ENCODE measurements around the gene ANTKMT.
"Not testable (repeated sequence)": the region's sequence is repeated elsewhere in the genome, so short reads cannot be mapped to it uniquely, and the experiment has no call there.

ANTKMT gene

DNA sequence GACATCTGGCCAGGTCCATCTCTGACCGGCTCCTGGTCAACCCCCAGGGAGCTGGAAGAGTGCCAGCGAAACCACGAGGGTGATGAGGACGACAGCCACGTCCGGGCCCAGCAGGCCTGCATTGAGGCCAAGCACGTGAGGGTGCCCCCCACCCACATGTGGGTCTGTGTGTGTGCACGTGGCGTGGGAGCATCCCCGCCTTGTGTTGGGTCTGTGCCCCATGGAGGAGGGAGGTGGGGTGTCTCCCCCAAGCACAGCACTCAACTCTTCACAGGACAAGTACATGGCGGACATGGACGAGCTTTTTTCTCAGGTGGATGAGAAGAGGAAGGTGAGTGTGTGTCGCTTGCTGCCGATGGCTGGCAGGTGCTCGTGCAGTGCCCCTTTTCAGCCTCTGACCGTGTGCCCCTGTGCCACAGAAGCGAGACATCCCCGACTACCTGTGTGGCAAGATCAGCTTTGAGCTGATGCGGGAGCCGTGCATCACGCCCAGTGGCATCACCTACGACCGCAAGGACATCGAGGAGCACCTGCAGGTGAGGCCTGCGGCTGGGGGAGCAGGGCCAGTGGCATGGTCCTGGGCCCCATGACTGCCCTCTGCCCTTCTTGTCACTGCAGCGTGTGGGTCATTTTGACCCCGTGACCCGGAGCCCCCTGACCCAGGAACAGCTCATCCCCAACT, 39.1 kb upstream of the ANTKMT start:
- DNase-seq: no peak

DNA sequence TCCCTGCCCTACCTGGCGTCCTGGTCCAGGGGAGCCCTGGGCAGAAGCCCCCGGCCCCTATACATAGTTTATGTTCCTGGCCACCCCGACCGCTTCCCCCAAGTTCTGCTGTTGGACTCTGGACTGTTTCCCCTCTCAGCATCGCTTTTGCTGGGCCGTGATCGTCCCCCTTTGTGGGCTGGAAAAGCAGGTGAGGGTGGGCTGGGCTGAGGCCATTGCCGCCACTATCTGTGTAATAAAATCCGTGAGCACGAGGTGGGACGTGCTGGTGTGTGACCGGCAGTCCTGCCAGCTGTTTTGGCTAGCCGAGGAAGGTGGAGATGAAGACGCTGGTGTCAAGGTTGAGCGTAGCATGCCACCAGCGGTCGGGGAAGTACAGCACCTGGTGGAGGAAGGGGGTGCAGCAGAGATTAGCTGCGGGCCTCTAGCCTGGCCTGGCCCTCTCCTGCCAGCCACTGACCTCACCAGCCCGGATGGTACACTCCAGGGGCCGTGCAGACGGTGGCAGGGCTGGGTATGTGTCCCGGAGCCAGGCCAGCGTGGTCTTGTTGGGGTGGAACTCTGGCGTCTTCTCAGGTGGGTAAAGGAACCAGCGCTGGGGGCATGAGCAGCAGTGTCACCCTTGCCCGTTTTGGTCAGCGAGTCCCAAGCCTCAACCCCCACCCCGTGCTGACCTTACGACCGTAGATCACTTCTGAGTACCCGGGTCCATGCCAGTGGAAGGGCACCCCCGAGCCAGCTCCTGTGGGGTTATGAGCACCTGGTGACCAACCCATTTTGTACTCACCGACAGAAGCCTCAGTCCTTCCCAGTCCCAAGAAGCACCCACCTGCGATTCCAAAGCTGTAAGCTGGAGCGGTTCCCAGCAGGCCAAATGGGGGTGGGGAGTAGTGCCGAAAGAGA, 38.2 kb upstream of the ANTKMT start:
- DNase-seq: no peak

DNA sequence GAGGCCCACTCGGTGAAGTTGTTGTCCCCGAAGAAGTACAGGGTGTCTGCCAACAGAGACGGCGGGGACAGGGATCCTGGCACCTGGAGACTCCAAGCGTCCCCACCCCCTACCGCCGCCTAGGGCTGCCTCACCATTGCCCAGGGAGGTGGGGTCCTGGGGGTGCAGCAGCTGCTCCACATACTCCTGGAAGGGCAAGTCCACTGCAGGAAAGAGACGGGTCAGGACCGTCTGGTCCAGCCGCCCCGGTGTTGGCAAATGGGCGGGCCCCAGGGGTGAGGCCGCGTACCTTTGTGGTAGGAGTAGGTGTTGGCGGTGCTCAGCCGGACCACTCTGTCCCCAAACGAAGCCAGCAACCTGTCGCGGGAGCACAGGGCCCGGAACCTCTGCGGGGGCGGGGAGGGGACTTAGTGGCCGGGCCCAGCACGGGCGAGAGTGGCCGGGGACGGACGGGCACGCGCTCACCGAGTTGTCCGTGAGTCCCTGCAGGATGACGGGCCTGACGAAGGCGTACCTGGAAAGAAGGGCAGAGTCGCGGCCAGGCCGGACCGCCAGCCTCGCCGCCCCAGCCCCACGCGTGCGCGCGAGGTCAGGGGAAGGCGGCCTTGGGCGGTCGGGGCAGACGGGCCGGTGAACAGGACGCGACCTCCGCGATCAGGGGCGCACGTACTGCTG, 37.4 kb upstream of the ANTKMT start:
- no peak for DNase-seq

DNA sequence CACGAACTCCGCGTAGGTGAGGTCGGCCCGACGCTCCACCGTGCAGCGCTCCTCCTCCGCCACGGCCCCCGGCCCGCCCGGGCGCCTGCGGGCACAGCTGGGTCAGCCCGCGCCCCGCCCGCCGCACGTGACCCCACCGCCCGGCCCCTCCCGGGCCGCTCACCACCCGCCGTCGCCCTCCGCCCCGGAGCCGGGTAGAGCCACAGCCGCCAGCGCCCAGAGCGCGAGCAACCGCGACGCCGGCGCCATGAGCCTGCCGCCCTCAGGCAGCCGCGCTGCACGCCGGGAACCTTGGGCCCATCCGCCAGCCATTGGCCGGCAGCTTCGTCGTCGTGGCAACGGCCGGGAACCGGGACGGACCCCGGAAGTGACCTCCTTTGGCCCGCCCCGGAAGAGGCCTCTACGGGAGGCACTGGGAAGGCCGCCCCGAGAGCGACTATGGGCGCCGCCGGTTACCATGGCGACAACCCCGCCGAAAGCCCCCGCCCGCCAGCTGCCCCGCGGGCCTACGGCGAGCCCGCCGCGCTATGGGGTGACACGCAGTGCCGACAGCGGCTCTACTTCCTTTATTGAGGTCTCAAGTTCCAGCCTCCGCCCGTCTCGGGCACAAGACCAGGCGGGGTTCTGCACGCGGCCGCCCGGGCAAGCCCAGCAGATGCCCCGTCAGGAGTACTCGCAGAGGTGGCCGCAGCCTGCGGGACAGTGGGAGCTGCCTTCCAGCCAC, 36.7 kb upstream of the ANTKMT start, which contains the start of gene JMJD8:
TSS of gene JMJD8 (minus strand) at position 264 of the 724 bp plus-strand sequence. CDS start at position 249, 15 bp downstream.
- DNase-seq: peak; percentile 83

DNA sequence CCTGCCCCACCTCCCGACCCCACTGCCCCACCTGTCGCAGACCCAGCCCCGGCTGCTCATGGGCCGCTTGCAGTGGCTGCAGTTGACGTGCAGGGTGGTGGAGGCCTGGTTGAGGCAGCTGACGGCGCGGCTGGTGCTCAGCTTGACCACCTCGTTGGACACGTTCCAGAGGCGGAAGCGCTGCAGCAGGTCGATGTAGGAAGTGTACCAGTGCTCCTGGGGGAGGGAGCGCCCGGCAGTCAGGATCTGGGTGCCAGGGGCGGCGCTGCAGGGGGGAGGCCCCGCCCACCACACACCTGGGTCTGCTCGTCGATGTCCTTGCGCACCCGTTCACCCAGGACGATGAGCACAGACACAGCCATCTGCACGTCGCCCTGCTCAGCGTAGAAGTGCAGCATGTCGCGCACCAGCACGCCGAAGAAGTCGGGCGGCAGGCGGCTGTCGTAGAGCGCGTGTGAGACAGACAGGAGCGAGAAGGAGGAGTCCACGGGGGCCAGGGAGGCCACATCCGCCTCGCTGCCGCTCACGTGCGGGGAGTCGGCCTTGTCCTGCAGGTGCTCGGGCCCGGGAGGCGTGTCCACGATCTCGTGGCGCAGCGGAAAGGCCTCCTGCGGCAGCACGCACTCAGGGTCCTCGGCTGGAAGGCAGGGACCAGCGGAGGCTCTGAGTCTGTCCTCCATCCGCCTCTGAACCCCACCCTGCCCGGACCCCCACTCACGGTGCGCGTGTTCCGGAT, 35.8 kb upstream of the ANTKMT start:
- DNase-seq: peak; percentile 72

DNA sequence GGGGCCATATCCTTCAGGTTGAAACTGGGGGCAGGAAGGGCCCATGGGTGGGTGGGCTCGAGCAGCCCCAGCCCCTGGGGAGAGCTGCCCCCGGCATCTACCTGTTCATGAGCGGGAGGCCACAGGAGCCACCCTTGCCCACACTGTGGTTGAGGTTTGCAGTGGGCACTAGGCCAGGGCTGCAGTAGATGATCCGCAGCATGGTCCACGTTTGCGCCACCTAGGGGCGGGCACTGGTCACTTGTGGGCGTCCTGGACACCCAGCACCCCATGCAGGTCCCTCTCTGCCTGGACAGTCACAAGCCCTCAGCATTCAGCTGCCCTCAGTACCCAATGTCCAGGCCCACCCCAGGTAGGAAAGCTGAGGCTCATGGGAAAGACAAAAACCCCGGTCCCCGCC, 35.0 kb upstream of the ANTKMT start:
- no peak for DNase-seq

DNA sequence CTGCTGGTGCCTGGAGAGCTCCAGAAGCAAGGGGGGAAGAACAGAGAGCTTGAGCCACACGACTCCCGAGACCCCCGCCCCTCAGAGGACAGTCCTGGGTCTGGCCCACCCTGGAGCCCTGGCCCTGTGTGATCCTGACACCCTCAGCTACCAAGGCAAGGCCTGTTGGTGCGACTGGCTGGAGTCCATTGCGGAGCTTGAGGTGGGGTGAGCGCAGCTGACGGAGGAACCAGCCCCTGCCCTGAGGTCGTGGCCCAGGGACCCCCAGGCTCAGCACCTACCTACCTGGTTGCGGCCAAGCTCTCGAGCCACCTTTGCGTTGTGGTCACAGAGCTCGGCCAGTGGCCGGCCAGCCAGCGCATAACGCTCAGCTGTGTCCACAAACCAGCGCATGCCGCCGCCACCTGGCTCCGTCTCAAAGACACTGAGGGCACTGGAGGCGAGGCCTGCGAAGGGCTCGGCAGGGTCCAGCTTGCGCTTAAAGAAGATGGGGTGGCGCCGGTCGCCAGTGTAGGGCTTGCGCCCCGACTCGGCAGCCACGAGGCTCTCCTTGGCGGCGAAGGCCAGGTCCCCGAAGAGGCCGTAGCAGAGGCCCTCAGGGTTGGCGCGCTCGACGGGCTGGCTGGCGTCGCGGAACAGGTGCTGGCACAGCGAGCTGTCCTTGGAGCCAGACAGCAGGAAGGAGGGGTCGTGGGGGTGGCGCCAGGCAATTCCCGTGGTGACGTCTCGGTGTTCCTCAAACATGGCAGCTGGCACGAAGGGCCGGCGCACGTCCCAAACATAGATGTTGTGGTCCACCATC, 34.3 kb upstream of the ANTKMT start:
- no peak for DNase-seq

DNA sequence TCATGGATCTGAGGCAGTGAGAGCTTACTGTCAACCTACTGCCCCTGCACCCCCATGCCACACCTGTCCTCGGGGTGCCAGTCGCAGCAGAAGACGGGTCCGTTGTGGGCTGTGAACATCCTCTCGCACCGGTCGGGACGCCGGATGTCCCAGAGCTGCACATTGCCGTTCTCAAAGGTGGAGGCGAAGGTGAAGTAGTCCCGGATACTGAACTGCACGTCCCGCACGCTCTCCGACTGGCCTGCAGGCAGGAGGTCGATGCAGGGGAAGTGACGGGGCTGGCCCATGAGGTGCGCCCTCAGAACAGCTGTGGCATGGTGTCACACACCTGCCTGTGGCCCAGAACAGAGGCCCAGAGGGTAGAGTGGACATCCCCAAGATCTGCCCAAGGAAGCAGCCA, 33.4 kb upstream of the ANTKMT start:
- DNase-seq: no peak

DNA sequence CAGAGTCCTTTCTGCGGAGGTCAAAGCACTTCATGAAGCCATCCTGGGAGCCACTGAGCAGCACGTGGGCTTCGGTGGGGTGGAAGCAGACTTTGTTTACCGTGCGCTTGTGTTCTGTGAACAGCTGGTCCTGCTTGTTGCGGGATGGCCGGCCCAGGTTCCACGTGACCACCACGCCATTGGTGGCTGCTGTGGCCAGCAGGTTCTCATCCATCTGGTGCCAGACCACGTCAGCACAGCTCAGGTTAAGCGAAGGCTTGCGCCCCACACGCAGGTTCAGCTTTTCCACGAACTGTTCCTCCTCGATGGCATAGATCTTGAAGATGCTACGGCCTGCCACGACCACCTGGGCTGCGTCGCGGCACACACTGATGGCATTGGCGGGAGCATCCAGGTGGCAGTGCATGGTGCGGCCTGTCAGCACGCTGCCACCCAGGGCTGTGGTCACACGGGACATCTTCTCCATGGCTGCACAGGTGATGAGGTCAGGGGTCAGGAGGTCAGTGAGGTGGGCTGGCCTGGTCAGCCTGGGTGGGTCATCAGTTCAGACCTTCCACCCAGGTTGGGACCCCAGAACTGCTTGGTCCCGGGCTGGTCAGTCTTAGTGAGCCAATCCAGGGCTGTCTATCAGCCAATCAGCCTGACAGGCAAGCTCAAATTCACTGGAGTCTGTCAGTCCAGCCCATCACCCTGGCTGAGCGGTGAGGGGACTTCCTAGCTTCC, 31.6 kb upstream of the ANTKMT start:
- DNase-seq: no peak

DNA sequence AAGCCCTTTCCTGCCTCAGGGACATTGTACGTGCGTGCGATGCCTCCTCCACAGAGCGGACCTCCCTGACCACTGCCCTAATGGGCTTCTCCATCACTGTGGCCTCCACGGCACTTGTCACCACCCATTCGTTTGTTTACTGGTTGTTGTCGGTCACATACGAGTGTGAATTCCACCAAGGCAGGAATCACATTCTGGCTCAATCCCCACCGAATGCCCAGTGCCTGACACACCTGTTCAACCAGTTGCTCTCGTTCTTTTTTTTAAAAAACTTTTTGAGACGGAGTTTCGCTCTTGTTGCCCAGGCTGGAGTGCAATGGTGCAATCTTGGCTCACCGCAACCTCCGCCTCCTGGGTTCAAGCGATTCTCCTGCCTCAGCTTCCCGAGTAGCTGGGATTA, 29.7 kb upstream of the ANTKMT start:
- DNase-seq: not testable (repeated sequence)

DNA sequence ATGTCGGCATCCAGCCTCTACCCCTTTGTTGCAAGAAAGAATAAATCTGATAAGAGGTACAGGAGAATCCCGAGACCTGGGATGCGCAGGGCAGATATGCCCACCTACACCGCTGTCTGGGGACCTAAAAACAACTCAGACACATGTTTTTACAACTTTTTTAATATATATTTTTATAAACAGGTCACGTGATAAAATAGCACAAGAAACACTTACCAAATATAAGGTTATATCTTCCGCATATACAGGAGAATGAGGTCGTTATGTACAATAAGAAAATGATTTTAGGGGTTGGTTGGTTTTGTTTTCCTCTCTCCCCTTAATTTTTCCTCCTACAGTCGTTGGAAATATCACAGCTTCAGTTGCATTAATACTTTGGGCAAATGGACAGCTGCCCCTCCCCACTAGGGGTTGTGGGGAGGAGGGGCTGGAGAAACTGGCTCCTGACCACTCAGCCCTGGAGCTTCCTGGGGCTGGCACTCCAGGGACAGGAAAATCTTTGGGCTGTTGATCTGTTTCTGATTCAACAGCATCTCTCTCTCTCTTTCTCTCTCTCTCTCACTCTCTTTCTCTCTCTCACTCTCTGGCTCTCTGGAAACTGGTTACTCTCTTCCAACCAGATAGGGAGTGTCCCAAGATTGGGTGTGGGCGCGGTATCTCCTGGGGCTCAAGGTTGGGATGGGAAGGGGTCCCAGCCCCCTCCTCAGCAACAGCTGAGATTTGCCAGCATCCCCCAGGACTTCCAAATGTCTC, 28.4 kb upstream of the ANTKMT start:
- no peak for DNase-seq

DNA sequence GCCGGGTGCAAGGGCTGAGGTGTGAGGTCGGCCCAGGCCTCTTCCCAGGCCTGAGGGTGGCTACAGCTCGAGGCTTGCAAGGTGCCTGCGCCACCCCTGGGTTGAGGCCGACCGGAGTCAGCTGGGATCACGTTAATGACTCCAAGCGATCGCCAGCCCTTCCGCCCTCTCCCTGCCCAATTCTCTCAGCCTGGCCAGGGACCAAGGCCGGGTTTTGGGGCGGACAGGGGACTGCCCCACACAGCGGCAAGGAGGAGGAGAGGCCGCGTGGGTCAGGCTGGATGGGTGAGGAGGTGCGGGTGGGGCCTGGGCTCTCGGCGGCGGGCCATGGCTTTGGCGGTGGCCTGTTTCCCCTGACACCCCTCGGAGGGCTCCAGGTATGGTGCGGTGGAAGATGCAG, 27.6 kb upstream of the ANTKMT start:
- DNase-seq: no peak

DNA sequence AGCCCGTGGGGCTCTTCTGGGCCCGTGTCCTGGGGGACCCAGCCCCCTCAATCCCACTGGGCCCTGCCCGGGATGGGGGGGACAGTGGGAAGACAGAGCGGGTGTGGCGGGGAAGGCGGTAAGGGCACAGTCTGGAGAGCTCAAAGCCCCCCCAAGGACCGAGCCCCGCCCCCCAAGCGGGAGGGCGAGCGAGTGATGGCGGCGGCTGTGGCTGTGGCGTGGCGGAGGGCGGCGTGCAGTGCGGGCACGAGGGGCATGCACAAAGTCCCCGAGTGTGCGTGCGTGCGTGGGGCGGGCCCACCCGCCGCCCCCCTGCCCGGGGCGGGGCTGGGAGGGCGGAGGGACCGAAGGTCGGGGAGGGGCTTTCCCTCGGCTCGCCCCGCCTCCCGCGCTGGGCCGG, 27.2 kb upstream of the ANTKMT start:
- no peak for DNase-seq

DNA sequence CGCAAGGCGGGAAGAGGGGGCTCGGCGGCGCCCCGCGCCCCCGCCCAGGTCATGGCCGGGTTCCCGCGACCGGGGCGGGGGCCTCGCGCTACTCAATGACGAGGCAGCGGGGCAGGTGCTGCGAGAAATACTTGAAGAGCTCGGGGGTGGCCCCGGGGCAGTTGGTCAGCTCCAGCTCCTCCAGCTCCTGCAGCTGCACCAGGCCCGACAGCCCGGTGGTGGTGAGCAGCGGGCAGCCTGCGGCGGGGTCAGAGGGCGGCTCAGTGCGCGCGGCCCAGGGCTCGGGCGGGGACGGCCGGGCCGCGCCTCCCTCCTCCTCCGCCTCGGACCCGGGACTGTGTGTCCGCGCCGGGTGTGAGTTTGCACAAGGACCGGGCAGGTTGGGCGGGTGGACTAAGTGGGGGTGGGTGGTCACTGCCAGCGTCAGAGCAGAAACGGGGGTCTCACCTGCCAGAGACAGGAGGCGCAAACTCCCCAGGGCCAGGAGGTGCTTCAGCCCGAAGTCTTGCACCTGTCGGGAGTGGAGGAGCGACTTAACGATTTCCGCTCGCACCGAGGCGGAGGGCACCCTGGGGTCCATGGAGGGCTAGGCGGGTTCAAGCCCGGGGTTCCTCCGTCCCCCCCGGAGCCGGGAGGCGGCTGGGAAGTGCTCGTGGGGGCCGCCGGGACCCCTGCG, 26.6 kb upstream of the ANTKMT start:
- DNase-seq: no peak

DNA sequence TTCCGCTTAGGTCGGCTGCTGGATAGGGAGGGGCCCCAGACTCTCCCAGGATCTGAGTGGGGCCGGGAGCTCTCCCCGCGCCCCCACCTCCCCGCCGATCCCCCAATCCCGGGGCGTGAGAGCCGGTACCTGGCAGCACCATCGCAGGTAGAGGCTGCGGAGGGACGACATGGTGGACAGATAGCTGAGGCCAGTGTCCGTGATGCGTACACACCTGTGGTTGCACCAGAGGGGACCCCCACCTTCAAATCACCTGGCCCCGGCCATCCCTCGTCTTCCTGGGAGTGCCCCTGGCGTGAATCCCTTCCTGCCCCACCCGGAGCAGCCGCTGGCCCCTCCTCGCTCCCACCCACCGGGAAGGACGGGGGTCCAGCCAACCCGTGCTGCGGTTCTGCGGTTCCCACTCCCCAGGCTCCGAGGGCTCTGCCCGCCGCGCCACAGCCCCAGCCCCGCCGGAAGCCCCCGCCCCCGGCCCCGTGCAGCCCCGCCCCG, 26.0 kb upstream of the ANTKMT start:
- DNase-seq: no peak

DNA sequence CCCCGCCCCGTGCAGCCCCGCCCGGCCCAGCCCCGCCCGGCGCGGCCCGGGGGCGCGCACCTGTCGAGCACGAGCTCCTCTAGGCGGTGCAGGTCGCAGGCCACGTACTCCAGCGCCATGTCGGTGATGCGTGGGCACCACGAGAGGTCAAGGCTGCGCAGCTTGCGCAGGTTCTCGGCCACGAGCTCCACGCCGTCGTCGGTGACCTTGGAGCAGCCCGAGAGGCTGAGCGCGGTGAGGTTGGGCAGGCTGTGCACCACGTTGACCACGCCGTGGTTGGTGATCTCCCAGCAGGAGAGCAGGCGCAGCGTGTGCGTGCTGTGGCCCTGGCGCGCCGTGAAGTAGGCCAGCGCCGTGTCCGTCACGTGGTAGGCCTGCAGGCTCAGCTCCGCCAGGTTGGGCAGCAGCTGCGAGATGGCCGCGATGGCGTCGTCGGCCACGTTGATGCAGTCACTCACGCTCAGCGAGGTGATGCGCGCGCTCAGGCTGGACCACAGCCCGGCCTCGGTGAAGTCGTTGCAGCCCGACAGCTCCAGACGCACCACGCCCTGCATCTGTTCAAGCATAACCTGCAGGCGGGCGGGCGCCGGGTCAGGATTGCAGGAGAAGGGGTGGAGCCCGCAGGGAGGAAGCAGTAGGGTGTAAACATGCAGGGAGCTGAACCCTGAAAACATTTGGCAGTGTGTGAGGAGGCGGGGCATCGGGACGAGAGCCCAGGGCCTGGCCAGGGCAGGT, 25.4 kb upstream of the ANTKMT start:
- peak; percentile 87 for DNase-seq

DNA sequence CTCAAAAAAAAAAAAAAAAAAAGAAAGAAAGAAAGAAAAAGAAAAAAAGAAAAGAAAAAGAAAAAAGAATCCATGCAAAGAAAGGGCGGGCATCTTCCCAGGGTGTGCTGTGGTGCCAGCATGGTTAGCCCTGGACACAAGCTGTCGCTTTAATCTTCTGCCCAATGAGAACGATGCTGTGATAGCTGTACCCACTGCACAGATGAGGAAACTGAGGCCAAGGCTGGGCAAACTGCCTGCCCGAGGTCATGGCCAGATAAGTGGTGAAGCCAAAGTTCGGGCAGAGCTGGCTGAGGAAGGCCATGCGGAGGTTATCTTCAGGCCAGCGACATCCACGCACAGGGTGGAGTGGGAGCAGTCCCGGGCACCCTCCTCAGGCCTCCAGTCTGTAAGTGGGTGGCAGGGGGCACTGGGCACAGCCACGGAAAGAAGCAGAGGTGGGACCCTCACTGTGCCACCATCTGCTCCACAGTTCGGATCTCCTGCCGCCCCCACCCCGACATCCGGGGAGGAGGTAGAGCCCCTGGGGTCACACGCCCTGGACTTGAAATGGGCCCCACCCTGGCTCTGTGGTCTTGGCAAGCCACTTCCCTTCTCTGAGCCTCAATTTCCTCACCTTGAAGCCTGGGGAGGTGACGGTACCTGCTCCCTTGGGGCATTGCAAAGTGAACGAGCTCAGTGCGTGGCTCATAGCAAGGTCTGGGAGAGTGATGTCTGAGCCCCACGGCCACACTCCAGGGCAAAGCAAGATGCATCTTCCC, 21.9 kb upstream of the ANTKMT start:
- no peak for DNase-seq
